NT2/D1 (cell line): ENCODE results near the gene EXOC3L1.
A peak's percentile ranks its signal among the peaks of the same experiment; 100 is the strongest.

ENCODE experiments used
- DNase-seq: peaks from one replicate; pipeline ENCODE4 v3.0.0-alpha.2; 2011; ENCODE audit warnings: low read depth, low spot score
- H3K27me3 ChIP-seq: 2 replicates; pipeline ENCODE4 v1.6.0; 2011; ENCODE audit warnings: mild to moderate bottlenecking; ENCODE audit not compliant: insufficient read length, insufficient read depth
- H3K36me3 ChIP-seq: 2 replicates; pipeline ENCODE4 v1.6.1; 2011; ENCODE audit warnings: mild to moderate bottlenecking, low read length, mixed read lengths; ENCODE audit not compliant: insufficient read depth, insufficient read length
- H3K4me1 ChIP-seq: 2 replicates; pipeline ENCODE4 v1.5.1; 2011; ENCODE audit not compliant: insufficient read depth, insufficient read length
- H3K4me3 ChIP-seq: 2 replicates; pipeline ENCODE4 v1.5.1; 2011; ENCODE audit warnings: low read depth; ENCODE audit not compliant: insufficient read length
- H3K9ac ChIP-seq: 2 replicates; pipeline ENCODE4 v1.6.0; 2011; ENCODE audit warnings: low read depth; ENCODE audit not compliant: insufficient read length
- H3K9me3 ChIP-seq: 2 replicates; pipeline ENCODE4 v1.5.1; 2011; ENCODE audit warnings: mild to moderate bottlenecking, low read length; ENCODE audit not compliant: insufficient read depth
- SUZ12 ChIP-seq: IDR thresholded peaks from 2 replicates; pipeline ENCODE4 v1.6.1; 2011; ENCODE audit not compliant: insufficient read length, insufficient read depth; ENCODE audit errors: extremely low read depth
- YY1 ChIP-seq: IDR thresholded peaks from 2 replicates; pipeline ENCODE4 v1.6.1; 2011; ENCODE audit not compliant: insufficient read length, insufficient read depth
- ZNF274 ChIP-seq: IDR thresholded peaks from 2 replicates; pipeline ENCODE4 v1.6.1; 2011; ENCODE audit warnings: mild to moderate bottlenecking, low read depth, low read length

EXOC3L1 gene

DNA sequence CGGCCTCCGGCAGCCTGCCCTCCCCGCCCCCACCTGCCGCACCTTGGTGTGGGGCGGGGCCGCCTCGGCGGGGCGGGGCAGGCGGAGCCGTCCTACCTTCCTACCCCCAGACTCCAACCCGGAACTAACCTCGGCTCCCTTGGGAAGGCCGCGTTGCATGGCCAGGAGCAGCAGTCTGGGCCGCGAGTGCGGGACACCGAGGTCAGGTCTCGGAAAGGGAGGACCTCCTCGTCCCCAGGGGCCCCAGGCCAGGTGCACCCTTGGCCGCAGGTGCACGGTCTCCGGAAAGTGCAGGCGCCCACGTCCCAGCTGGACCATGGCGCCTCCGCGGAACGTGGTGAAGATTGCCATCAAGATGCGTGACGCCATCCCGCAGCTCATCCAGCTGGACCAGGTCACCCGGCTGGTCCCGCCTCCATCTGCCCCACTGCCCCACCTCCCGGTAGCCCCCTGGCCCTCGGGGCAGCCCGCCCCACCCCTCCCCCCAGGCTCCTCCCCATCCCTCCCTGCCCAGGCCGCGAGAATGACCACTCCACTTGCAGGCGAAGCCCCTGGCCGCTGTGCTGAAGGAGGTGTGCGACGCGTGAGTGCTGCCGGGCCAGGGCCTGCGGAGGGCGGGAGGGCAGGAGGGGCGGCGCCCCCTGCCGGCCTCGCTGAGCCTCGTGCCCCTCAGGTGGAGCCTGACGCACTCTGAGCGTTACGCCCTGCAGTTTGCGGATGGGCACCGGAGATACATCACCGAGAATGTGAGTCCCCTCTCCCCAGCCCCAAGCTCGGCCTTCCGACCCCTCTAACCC lies 9.3 kb upstream of the EXOC3L1 start, which contains the start of gene ELMO3:
Gene ELMO3, plus strand, starts transcription at position 121 of the 797 bp plus-strand sequence. Its CDS starts 196 bp downstream, at position 317.
- peaks cover 94% of the 10 kb centered on the region for H3K36me3 ChIP-seq
- DNase-seq, result no peak
- TF ChIP-seq SUZ12, result no peak
- no peak for TF ChIP-seq YY1
- no peak for TF ChIP-seq ZNF274
- no peak within 1 kb of the TSS for H3K4me3 ChIP-seq
- H3K27me3 ChIP-seq, result no peaks in the 10 kb centered on the region
- no peaks in the 10 kb centered on the region for H3K9me3 ChIP-seq
- no peaks in the 10 kb centered on the region for H3K4me1 ChIP-seq
- H3K9ac ChIP-seq, result peak within 1 kb of the TSS; percentile 32

DNA sequence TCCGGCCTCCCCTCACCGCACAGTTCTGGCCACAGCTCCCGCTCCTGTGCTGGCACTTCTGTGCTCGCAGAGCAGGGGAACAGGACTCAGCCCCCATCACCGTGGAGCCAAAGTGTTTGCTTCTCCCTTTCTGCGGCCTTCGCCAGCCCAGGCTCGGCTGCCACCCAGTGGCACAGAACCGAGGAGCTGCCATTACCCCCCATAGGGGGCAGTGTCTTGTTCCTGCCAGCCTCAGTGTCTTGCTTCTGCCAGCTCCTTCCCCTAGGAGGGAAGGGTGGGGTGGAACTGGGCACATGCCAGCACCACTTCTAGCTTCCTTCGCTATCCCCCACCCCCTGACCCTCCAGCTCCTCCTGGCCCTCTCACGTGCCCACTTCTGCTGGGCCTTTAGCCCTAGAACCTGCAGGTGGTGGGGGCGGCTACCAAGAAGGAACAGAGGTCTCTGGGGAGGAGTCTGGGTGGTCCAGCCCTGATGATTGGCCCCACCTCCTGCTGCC lies 8.3 kb upstream of the EXOC3L1 start:
- no peak overlapping the region for H3K9ac ChIP-seq
- peaks cover under 1% of the 10 kb centered on the region for H3K4me1 ChIP-seq
- H3K27me3 ChIP-seq, result no peaks in the 10 kb centered on the region
- H3K36me3 ChIP-seq, result peaks cover 94% of the 10 kb centered on the region
- no peak overlapping the region for H3K4me3 ChIP-seq
- no peaks in the 10 kb centered on the region for H3K9me3 ChIP-seq
- no peak for TF ChIP-seq ZNF274
- no peak for TF ChIP-seq SUZ12
- no peak for TF ChIP-seq YY1
- no peak for DNase-seq

DNA sequence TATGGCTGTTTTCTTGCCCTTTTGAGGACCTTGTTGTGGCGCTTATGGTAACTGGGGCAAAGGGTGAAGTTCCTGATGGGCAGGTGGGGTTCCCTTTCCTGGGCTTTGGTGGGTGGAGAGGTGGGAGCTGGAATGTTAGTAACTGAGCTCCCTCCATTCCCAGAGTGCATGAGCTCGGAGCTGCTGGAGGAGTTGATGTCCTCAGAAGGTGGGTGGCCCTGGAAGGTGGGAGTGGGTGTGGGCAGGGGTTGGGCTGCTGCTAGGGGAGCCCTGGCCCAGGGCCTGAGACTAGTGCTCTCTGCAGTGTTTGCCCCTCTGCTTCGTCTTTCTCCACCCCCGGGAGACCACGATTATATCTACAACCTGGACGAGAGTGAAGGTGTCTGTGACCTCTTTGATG lies 7.8 kb upstream of the EXOC3L1 start:
- no peak overlapping the region for H3K4me3 ChIP-seq
- no peaks in the 10 kb centered on the region for H3K9me3 ChIP-seq
- DNase-seq, result no peak
- H3K4me1 ChIP-seq, result peaks cover 6% of the 10 kb centered on the region
- H3K9ac ChIP-seq, result no peak overlapping the region
- H3K36me3 ChIP-seq, result peaks cover 94% of the 10 kb centered on the region
- no peaks in the 10 kb centered on the region for H3K27me3 ChIP-seq
- no peak for TF ChIP-seq ZNF274
- TF ChIP-seq YY1, result no peak
- TF ChIP-seq SUZ12, result no peak

- TF ChIP-seq YY1, result no peak
- TF ChIP-seq ZNF274, result no peak
- no peak for TF ChIP-seq SUZ12
- H3K36me3 ChIP-seq, result peaks cover 89% of the 10 kb centered on the region
Measured at GRCh38 chr16:67196881-67197280, 6.9 kb upstream of the EXOC3L1 start.

DNA sequence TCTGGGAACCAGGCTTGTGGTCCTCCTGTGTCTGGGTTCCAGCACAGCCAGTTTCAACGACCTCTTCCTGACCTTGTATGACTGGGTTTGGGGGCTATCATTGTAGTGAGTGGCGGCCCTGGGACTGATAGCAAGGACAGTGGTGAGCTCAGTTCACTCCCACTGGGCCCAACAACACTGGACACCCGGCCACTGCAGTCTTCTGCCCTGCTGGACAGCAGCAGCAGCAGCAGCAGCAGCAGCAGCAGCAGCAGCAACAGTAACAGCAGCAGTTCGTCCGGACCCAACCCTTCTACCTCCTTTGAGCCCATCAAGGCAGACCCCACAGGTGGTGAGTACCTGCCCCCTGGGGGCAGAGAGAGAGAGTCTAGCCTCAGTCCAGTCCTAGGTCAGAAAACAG lies 5.7 kb upstream of the EXOC3L1 start:
- no peak for DNase-seq
- Histone ChIP-seq H3K36me3 (peaks cover 79% of the 10 kb centered on the region), H3K9me3 (no peaks in the 10 kb centered on the region), H3K9ac (no peak overlapping the region), H3K27me3 (no peaks in the 10 kb centered on the region), H3K4me3 (no peak overlapping the region), H3K4me1 (peaks cover 9% of the 10 kb centered on the region)
- TF ChIP-seq ZNF274, result no peak
- no peak for TF ChIP-seq SUZ12
- TF ChIP-seq YY1, result no peak

More at GRCh38 chr16:67196881-67197280, 6.9 kb upstream of the EXOC3L1 start:
- H3K9me3 ChIP-seq, result no peaks in the 10 kb centered on the region
- no peak overlapping the region for H3K9ac ChIP-seq
- no peaks in the 10 kb centered on the region for H3K27me3 ChIP-seq
- H3K4me1 ChIP-seq, result peaks cover 9% of the 10 kb centered on the region
- no peak for DNase-seq
- no peak overlapping the region for H3K4me3 ChIP-seq

- no peak overlapping the region for H3K4me3 ChIP-seq
- no peak for DNase-seq
- no peaks in the 10 kb centered on the region for H3K9me3 ChIP-seq
- TF ChIP-seq ZNF274, result no peak
- TF ChIP-seq YY1, result no peak
- TF ChIP-seq SUZ12, result no peak
- no peaks in the 10 kb centered on the region for H3K27me3 ChIP-seq
- no peak overlapping the region for H3K9ac ChIP-seq
- peaks cover 66% of the 10 kb centered on the region for H3K36me3 ChIP-seq
- peaks cover 11% of the 10 kb centered on the region for H3K4me1 ChIP-seq
Measured at GRCh38 chr16:67194260-67194659, 4.3 kb upstream of the EXOC3L1 start.

DNA sequence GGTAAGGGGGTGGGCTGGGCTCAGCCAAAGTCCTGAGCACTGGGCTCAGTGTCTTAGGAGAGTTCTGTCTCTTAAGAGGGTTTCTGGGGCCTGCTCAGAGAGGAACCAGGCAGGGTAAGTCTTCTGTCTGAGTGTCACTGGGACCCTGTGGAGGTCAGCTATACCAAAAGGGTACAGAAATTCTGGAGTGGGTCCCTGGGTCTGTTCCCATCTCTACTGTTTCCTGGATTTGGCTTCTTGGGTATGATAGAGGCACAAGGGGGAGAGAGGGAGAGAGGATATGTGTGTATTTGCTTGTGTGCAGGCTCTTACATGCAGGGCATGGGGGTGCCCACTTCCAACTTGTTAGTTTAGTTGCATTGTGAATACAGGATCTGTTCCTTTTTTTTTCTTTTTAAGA lies 3.6 kb upstream of the EXOC3L1 start:
- TF ChIP-seq ZNF274 (no peak), SUZ12 (no peak), YY1 (no peak)
- H3K36me3 ChIP-seq, result peaks cover 61% of the 10 kb centered on the region

More for the DNA sequence above, 3.6 kb upstream of the EXOC3L1 start:
- Histone ChIP-seq H3K9ac (peak overlapping the region; percentile 100), H3K4me1 (peaks cover 11% of the 10 kb centered on the region), H3K4me3 (peak overlapping the region; percentile 100), H3K27me3 (no peaks in the 10 kb centered on the region), H3K9me3 (no peaks in the 10 kb centered on the region)
- no peak for DNase-seq
